SK-N-MC (cell line): Measurements from ENCODE around the gene FBXL16.

Experiments used
- EZH2 ChIP-seq: fragments of 200-600 bp; sonication (generic); IDR thresholded peaks from one replicate; pipeline ENCODE4 v1.6.1; 2017; ENCODE audit warnings: antibody characterized with exemption
- FOXP2 ChIP-seq: optimal IDR thresholded peaks from 2 replicates; pipeline ENCODE3; 2011; ENCODE audit warnings: mild to moderate bottlenecking, moderate library complexity; ENCODE audit not compliant: insufficient read depth; ENCODE audit errors: extremely low read length, control extremely low read depth
- POLR2AphosphoS5 ChIP-seq: IDR thresholded peaks from 2 replicates; pipeline ENCODE4 v1.6.1; 2012; ENCODE audit warnings: mild to moderate bottlenecking, low read depth, low read length, borderline replicate concordance

GRCh38 chr16:704552-705380, 835 bp downstream of the FBXL16 start:
- TF ChIP-seq FOXP2, result no peak
- no peak for TF ChIP-seq EZH2
- TF ChIP-seq POLR2AphosphoS5, result no peak
